ENCODE data around the gene TNFAIP3.

TNFAIP3 gene

DNA sequence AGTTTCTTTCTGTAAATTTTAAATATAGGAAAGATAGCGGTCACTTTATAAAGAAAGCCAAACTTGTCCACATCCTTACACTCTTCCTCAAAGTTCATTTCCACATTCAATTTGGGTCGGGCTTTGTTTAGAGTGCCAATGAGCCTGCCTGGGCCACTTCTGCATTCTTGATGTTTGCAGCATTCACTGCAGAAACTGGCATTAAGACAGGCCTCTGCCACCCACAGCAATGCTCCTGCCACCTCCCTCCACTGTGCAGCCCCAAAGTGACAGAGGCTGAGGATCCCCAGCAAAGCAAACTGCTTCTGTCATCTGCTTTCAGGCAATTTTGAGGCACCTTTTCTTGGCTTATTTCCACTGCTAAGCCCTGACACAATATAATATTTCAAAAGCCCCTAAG, 61.2 kb downstream of the TNFAIP3 start:
- no peaks in the 10 kb centered on the region for H3K9me3 ChIP-seq (ENCODE audit: insufficient read depth, low read length, severe bottlenecking)
- H3K4me2 ChIP-seq (ENCODE audit: insufficient read depth, low read length), result peak overlapping the region; percentile 55
- H3K79me2 ChIP-seq (ENCODE audit: insufficient read depth, low read length), result no peaks in the 10 kb centered on the region
- H2AFZ ChIP-seq (ENCODE audit: low read depth, low read length), result 0 out of 2 replicates have a peak overlapping the region, but pooled peaks have one; percentile 16
- no peaks in the 10 kb centered on the region for H3K27me3 ChIP-seq (ENCODE audit: insufficient read depth, low read length, poor library complexity)
- peak; percentile 74 for DNase-seq
- H4K20me1 ChIP-seq (ENCODE audit: insufficient read depth, low read length), result no peaks in the 10 kb centered on the region
- peak overlapping the region; percentile 96 for H3K27ac ChIP-seq (ENCODE audit: low read length)
- peak overlapping the region in 1 of 2 experiments; percentile 31; a peak in 2 of 4 replicates for H3K4me3 ChIP-seq (ENCODE audit: low read depth in 1 of 2, low read length in 2 of 2)
- H3K9ac ChIP-seq (ENCODE audit: low read depth, low read length), result peak overlapping the region; percentile 54
- H3K4me1 ChIP-seq (ENCODE audit: insufficient read depth, low read length), result peaks cover 48% of the 10 kb centered on the region
- no peaks in the 10 kb centered on the region for H3K36me3 ChIP-seq (ENCODE audit: insufficient read depth, low read length)
- TF ChIP-seq, protein P1, sequence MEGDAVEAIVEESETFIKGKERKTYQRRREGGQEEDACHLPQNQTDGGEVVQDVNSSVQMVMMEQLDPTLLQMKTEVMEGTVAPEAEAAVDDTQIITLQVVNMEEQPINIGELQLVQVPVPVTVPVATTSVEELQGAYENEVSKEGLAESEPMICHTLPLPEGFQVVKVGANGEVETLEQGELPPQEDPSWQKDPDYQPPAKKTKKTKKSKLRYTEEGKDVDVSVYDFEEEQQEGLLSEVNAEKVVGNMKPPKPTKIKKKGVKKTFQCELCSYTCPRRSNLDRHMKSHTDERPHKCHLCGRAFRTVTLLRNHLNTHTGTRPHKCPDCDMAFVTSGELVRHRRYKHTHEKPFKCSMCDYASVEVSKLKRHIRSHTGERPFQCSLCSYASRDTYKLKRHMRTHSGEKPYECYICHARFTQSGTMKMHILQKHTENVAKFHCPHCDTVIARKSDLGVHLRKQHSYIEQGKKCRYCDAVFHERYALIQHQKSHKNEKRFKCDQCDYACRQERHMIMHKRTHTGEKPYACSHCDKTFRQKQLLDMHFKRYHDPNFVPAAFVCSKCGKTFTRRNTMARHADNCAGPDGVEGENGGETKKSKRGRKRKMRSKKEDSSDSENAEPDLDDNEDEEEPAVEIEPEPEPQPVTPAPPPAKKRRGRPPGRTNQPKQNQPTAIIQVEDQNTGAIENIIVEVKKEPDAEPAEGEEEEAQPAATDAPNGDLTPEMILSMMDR (IDR thresholded peaks at IDR 0.05; ENCODE audit: borderline replicate concordance, extremely low read depth, low read length, poor library complexity, severe bottlenecking), result no peak
- no peak for TF ChIP-seq EZH2 (IDR thresholded peaks at IDR 0.05; ENCODE audit: borderline replicate concordance, low read depth, low read length, severe bottlenecking)
- peak; percentile 69 for ATAC-seq (ENCODE audit: insufficient read depth, low read depth)

DNA sequence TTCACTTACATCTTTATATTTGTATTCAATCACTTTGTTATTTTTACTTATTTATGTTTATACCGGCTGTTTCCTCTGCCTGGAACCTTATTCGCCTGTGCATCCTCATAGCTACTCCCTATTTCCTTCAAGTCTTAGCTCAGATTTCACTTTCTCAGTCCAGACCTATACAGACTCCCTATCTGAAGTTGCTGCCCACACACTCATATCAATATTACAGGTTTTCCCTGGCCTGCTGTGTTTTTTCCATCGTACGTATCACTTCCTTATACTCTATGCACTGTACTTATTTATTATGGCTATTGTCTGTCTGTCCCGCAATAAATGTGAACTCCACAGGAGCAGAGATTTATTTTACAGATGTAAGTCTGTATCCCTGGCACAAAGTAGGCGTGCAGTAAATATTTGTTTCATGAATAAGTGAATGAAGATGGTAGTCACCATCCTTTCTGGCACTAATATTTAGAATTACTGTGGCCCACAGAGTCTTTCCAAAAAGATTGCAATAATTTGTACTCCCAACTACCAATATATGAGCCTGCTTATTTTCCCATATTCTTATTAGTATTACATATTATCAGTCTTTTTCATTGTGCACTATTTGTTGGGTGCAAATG, 64.9 kb downstream of the TNFAIP3 start:
- no peak overlapping the region for H3K4me2 ChIP-seq (ENCODE audit: insufficient read depth, low read length)
- no peak for TF ChIP-seq EZH2 (IDR thresholded peaks at IDR 0.05; ENCODE audit: borderline replicate concordance, low read depth, low read length, severe bottlenecking)
- TF ChIP-seq, protein P1 (IDR thresholded peaks at IDR 0.05; ENCODE audit: borderline replicate concordance, extremely low read depth, low read length, poor library complexity, severe bottlenecking), result no peak

More for the DNA sequence above, 64.9 kb downstream of the TNFAIP3 start:
- Histone ChIP-seq H3K4me3 (ENCODE audit: low read depth in 1 of 2, low read length in 2 of 2) (no peak overlapping the region), H3K27me3 (ENCODE audit: insufficient read depth, low read length, poor library complexity) (no peaks in the 10 kb centered on the region), H2AFZ (ENCODE audit: low read depth, low read length) (no peak overlapping the region), H3K9ac (ENCODE audit: low read depth, low read length) (no peak overlapping the region), H4K20me1 (ENCODE audit: insufficient read depth, low read length) (no peaks in the 10 kb centered on the region), H3K79me2 (ENCODE audit: insufficient read depth, low read length) (no peaks in the 10 kb centered on the region), H3K27ac (ENCODE audit: low read length) (no peak overlapping the region), H3K9me3 (ENCODE audit: insufficient read depth, low read length, severe bottlenecking) (peaks cover 10% of the 10 kb centered on the region), H3K36me3 (ENCODE audit: insufficient read depth, low read length) (no peaks in the 10 kb centered on the region), H3K4me1 (ENCODE audit: insufficient read depth, low read length) (peaks cover 28% of the 10 kb centered on the region)
- DNase-seq, result no peak
- no peak for ATAC-seq (ENCODE audit: insufficient read depth, low read depth)
